GM18498 (cell line): ENCODE measurements around the gene SLC38A11.
"Not testable (repeated sequence)": the region's sequence is repeated elsewhere in the genome, so short reads cannot be mapped to it uniquely, and the experiment has no call there.

Experiments used
- ATAC-seq: cut with Tn5 transposase; IDR thresholded peaks from one replicate; pipeline ENCODE4 v1.9.1; 2021; ENCODE audit warnings: mild to moderate bottlenecking, moderate library complexity; ENCODE audit not compliant: unreplicated experiment

The SLC38A11 gene, protein sequence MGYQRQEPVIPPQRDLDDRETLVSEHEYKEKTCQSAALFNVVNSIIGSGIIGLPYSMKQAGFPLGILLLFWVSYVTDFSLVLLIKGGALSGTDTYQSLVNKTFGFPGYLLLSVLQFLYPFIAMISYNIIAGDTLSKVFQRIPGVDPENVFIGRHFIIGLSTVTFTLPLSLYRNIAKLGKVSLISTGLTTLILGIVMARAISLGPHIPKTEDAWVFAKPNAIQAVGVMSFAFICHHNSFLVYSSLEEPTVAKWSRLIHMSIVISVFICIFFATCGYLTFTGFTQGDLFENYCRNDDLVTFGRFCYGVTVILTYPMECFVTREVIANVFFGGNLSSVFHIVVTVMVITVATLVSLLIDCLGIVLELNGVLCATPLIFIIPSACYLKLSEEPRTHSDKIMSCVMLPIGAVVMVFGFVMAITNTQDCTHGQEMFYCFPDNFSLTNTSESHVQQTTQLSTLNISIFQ

DNA sequence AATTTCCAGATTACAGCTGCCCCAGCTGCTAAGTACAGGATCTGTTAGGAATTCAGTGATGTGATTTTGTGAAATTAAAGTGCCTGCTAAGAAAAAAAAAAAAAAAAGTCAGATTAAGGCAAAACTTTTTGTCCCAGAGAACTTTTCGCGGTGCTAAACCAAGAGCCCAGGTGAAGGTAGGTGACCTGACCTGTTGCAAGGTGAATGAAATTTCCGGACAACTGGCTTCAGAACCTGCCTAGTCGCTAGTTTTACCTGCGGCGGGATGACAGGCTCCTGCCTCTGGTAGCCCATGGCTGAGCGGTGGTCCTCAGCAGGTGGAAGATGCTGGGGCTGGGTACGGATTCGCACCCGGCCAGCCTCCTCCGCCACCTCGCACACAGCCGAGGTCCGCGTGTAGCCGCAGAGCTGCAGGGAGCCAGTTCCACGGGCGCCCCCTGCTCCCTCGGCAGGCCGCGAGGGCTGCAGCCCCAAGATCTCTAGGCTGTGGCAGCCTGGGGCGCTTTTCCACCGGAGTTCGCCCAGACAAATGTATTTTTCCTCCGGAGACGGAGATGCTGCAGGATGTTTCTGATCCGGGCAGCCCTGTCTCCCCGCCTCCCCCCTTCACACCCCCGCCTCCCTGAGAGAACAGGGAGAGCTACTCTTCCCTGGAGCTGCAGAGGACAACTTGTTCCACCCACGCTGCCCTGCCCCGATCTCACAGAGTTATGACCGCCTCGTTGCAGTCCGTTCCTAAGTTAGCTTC is at the start of gene SLC38A11:
Gene SLC38A11 (minus strand): TSS at position 572 of the 748 bp plus-strand sequence. CDS start 278 bp downstream, at position 294.
- ATAC-seq: no peak

DNA sequence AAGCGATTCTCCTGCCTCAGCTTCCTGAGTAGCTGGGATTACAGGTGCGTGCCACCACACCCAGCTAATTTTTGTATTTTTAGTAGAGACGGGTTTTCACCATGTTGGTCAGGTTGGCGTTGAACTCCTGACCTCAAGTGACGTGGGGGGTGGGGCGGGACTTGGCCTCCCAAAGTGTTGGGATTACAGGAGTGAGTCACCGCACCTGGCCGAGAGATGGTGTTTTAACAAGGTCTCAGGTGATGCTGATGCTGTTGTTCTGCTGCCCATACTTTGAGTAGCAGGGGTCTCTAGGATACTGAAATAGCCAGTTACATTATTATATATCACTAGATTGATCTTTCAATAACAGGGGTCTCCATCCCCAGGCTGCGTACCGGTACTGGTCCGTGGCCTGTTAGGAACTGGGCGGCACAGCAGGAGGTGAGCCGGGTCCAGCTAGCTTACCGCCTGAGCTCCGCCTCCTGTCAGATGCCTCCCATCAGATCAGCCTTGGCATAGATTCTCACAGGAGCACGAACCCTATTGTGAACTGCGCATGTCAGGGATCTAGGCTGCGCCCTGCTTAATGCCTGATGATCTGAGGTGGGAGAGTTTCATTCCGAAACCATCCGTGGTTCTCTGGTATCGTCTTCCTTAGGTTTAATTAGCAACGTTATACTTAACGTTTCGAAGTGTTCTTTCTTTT is 48.3 kb upstream of the SLC38A11 start:
- no peak for ATAC-seq

DNA sequence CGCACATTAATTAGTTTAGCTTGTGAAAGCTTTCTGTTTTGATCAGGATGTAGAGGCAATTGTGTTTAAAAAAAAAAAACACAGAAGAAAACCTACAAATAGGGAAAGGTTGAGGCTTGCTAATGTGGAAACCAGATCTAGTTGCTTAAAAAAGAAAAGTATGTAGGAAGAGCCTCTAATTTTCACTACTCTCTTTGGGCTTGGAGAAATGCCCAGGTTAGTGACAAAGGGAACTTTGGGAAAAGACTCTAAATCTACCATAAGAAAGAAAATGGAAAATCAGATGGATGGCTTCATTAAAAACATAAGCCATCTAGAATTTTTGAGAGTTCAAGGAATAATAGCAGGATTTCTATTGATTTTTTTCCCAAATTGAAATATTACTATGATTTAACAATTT is 47.3 kb upstream of the SLC38A11 start:
- ATAC-seq: no peak

DNA sequence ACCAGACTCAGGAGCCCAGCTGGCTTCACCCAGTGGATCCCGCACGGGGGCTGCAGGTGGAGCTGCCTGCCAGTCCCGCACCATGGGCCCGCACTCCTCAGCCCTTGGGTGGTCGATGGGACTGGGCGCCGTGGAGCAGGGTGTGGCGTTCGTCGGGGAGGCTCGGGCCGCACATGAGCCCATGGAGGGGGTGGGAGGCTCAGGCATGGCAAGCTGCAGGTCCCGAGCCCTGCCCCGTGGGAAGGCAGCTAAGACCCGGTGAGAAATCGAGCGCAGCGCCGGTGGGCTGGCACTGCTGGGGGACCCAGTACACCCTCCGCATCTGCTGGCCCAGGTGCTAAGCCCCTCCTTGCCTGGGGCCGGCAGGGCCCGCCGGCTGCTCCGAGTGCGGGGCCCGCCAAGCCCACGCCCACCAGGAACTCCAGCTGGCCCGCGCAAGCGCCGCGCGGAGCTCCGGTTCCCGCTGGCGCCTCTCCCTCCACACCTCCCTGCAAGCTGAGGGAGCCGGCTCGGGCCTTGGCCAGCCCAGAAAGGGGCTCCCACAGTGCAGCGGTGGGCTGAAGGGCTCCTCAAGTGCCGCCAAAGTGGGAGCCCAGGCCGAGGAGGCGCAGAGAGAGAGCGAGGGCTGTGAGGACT is 39.5 kb upstream of the SLC38A11 start:
- ATAC-seq: not testable (repeated sequence)

DNA sequence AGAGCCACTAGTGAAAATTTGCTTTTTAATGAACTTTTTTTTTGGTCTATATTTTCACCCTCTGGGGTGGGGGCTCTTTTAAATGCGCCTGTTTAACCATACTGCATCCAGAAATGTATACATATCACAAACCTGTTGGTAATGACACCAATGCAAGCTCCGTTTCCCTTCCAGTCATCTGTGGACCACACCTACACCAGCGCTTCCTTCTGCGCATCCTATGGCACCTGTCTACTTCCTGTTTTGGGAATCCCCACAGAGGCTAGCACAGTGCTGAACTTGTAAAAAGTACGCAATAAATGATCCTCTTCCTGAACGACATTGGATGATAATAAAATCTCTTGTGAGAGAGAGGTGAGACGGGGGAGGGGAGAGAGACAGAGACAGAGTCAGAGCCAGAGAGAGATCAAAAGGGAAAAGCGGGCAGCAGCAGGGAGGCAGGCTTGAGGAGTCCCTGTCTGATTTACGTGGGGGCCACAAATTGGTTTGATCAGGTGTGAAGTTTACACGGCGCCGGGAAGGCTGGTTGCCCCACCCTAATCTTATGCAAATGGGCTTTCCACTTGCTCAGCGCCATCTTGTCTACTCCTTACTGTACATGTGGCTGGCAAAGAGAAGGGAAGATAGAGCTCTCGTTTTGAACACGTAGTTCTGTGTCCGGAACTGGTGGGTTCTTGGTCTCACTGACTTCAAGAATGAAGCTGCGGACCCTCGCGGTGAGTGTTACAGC is 38.1 kb upstream of the SLC38A11 start:
- ATAC-seq: no peak

DNA sequence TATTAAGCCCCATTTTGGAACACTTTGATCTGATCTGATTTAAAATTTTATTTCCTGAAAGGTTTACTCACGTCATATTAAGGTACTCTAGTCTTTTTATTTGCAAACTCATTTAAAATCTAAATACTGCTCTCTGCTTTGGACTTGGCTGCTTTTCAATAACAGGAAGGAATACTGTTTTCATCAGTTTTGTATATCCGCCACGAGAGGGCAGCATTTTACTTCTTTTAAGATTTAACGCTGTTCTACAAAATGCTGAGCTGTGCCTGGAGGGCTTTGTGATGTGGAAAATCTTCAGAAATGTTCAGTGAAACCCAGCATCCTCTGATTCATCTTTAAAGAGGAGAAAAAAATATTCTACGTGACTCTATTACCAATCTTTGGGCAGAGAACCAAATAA is 37.5 kb upstream of the SLC38A11 start:
- ATAC-seq: peak; percentile 48

DNA sequence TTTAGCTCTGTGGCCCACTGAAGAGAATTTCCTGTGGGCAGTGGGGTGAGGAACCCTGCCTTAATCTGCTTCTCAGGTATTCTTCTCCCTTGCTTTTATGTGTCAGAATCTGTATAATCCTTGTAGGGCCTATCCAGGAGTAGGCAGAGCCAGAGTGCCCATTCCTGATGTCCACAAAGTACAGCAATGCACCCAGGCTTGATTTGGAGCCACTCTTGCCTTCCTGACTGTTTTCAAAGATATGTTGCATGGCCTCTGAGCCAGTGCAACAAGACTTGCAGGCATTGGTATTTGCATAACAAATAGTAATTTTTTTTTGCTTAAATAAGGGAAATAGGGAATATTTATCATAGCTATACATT is 36.7 kb upstream of the SLC38A11 start:
- not testable (repeated sequence) for ATAC-seq

DNA sequence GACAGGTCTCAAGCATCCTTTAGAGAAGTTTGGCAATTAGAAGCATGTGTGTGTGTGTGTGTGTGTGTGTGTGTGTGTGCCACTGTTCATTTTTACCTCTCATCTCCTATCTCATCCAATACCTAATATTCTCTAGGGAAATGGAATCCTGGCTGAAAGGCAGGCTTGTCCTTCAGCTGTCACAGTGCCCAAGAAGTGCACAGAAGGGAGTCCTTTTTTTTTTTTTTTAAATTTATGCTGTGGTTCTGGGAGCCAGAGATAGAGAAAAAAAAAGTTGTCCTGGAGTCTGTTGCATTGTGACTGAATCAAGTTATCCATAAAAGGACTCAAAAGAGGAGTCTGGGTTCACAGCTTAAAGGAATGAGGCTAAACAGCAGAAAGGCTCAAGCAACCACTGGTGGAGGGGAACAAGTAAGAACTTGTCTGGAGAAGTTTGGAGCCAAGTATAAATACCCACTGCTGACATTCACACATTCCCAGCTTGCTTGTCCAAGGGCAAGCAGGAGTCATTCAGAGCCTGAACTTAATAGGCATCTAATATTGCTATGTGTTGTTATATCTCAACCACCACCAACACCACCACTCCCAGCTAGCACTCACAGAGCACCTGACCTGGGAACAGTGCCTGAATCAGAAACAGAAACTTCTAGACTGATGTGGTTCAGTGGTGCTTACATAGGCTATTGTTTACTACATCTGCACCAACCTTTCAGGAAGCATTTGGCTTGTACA is 36.2 kb upstream of the SLC38A11 start:
- peak; percentile 94 for ATAC-seq

DNA sequence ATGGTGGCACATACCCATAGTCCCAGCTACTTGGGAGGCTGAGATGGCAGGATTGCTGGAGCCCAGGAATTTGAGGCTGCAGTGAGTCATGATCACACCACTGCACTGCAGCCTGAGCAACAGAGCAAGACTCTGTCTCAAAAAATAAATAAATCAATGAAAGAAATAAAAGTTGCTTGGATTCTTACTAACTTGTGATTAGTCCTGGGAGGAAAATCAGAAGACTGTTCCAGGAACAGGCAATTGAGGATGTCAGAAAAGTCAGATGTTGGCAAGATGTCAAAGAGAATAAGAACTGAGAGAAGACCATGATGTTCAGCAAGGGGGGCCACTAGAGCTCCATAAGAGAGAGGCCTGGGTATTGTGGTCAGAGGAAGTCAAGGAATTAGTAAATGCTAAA is 35.6 kb upstream of the SLC38A11 start:
- ATAC-seq: not testable (repeated sequence)

DNA sequence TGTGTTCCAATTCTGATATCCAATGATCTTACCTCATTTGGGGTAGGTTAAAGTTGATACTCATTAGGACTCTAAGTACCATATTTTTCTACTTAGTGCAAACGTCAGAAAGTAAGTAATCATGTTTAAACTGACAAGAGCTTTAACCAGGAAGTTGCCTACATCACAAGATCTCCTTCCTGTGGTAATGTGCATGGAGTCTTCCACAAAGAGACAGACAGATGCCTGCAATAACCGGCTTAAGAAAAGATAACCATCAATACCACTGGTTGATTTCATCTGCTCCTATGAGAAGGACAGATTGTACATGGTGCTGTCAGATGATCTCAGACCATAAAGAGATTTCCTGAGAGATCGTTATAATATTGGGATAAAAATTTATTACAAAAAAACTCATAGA is 33.5 kb upstream of the SLC38A11 start:
- not testable (repeated sequence) for ATAC-seq

DNA sequence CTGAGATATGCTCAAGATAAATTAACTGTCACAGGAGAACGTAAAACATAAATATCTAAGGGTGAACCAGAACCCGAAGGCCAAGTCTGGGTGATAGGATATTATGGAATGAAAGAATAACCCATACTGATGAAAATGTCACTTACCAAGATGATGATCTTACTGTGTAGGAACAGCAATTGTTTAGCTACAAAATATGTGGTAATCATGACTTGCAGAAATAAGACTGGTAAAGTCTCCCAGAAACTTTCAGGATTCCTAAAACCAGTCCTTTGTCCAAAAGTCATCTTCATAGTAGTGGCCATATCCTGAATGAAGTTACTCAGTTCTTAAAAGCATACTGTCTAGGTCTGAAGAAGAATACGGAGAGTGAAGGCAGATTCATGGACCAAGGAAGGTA is 30.7 kb upstream of the SLC38A11 start:
- not testable (repeated sequence) for ATAC-seq

DNA sequence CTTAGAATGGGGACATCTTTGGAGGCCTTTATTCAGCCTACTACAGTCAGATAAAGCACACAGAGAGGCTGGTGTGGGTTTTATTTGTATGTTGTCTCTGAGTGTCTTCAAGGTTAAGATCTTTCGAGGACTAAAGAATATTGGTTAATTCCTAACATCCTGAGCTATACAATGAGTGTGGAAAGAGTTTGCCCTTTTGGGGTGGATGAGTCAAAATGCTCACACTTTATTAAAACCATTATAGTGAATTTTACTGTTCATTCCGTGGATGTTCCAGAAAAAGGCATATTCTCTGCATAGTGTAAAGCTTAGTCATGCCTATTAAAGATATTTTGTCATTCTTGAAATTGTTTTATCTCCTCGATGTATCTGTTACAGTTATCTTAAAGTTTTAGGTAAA is 29.1 kb upstream of the SLC38A11 start:
- no peak for ATAC-seq

DNA sequence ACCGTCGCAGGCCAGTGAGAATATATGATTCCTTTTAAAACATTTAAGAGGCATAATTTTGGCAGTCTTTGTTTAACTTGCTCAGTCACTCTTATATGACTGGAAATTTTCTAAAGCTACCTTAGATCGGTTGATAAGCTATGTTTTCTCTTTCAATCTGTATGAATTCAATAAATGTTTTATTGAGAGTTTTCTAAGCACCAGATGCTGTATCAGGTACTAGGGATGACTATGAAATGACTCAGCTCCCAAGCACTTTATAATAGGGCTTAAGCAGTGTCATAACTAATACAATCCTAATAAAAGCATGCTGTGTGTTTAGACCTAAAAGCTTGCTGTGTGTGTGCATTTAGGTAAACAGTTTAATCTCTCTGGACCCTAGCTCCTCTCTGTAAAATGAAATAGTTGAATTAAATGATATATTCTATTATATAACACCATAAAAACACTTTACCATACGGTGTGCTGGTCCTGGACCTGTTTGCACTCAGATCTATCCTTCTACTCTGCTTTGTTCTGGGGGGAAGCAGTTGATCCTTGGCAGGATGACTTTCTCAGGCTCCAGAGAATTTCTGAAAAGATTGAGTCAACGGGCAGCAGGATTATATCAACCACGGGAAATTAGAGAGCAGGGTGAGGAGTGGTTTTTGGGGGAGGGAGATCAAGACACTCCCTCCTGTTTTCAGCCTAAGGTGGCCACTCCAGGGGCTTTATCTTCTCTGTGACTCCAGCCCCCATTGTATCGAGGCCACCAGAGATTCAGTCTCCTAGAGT is 26.1 kb upstream of the SLC38A11 start:
- ATAC-seq: no peak

DNA sequence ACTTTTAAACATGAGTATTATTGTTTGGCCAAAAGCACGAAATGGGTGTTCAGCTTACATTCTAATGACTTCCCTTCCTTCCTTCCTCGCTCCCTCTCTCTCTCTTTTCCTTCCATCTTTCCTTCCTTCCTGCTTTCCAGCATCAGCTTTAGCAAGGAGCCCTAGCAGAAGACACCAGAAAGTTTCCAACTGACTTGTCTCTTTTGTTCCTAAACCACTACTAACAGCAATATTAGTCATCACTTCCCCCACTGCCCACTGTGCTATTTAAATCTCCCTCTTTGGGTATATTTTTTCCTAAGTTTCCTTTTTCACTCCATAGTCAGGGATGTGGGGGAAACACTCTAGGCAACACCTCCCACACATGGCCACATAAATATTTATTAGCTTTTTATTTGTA is 25.4 kb upstream of the SLC38A11 start:
- ATAC-seq: not testable (repeated sequence)

DNA sequence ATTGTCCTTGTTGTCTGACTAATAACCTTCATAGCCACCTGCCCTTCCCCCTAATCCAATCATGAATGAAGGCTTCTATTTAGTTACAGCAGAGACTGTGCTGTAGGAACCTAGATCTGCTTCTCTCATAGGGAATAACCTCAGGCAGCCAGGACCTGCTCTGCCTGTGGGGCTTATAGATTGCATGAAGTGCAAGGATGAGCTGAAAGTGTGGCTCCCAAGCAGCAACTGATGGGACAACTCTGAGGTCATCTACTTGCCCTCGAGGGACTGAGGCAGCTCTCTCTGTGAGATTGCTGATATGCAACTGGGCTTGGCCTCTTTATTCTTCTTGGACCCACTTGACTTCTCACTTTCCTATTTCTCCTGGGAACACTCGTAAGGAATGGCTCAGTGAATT is 23.8 kb upstream of the SLC38A11 start:
- ATAC-seq: no peak

DNA sequence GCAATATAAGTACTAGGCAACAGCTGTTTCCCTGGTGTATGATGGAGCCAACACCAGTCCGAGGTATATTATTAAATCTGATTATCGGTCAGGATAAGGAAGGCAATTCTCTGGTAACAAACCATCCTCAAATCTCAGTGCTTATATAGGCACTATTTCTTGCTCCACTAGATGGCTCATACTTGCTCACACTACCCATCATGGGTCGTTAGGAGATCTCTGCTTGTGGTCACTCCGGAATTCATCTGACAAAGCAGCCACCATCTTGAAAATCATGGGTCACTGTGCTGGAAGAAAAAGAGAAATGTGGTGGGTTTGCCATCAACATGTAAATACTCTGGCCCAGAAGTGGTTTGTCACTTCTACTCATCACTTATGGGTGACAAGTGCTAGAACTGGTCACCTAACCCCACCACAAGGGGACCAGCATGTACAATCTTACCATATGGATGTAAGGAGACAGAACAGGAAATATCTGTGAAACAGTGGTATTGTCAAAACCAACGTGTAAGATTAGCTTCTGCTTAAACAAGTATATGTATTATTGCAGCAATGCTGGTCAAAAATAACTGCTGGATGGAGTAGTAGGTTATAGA is 21.6 kb upstream of the SLC38A11 start:
- not testable (repeated sequence) for ATAC-seq

DNA sequence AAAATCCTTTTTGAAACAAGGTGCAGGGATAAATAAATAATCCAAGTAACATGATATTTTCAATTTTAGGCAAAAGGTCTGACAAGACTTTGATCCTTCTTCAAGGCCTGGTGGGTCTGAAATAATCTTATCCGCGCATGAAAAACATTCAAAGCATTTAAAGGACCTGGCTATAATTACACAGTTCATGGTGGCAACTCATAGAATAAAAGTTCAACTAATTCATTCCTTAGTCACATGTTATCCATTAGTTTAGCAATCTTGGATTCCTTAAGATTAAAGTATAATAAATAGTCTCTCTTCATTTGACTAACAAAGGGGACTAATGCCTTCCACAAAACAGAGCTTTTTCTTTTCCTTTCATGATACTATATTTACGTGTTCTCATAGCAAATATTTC is 21.0 kb upstream of the SLC38A11 start:
- ATAC-seq: no peak

DNA sequence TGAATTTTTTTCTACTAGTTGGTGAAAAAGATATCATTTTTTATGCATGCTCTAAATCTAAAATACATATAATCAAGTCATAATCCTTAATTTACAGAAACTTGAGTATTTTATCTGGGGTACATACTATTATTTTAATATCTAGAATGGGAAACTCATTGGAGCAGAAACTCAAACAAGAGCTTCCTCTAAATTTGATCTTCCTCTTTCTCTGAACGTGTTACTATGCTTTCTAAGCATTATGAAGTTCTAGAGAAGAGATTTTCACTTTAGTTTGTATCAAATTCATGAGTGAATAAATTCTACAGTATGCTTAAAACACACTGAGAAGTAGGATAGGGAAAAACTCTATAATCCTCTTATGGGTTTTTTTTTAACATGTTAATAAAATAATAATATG is 20.6 kb upstream of the SLC38A11 start:
- ATAC-seq: no peak

DNA sequence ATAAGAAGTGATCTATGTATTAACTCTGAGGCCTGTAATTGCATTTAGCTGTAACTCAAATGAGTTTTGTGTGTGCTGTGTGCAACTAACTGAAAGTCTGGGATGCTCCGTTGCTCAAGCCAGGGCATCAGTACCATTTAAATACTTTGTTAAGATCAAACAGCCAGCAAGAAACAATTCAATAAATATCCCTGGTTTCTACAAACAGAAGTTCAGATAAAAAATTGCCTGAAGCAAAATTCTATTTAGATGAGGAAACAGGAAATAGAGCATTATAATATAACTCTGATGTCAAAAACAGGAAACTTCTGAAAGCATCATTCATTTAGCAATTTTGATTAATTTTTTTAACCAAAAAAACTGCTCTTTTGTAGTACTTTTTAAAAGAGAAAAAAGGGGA is 18.9 kb upstream of the SLC38A11 start:
- ATAC-seq: no peak
